ENCODE measurements around the gene EML6.
A peak's percentile ranks its signal among the peaks of the same experiment; 100 is the strongest.

Gene EML6

DNA sequence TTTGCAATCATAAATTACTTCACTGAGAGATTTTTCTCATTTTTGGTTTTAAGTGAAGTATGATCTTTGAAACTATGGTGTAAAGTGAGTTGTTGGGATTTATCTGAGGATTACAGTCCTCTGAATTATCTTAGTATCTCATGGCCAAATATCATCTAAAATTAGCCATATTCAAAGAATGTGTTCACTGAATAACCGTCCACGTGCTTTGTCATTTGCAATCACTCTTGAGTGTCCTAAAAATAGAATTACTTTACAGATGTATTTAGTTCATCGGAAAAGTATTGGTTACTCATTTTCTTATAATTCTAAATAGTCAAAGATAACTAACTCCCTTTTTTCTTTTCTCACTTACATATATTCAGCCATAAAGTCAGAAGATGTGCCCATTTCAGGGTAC is 185.5 kb downstream of the EML6 start:
- peak in 1 of 2 experiments; percentile 25 for DNase-seq (ENCODE audit: low read depth in 2 of 2)

DNA sequence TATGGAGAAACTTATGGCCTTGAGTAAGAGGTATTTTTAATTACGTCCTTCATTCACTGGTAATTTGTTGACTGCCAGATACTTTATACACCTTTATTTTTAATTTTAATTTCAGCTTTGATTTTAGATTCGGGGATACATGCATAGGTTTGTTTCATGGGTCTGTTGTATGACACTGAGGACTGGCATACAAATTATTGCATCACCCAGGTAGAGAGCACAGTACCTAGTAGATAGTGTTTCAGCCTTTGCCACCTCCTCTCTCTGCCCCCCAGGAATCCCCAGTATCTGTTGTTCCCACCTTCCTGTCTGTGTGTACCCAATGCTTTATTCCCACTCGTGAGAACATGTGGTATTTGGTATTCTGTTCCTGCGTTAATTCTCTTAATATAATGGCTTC is 188.8 kb downstream of the EML6 start:
- DNase-seq (ENCODE audit: low read depth in 2 of 2): no peak

DNA sequence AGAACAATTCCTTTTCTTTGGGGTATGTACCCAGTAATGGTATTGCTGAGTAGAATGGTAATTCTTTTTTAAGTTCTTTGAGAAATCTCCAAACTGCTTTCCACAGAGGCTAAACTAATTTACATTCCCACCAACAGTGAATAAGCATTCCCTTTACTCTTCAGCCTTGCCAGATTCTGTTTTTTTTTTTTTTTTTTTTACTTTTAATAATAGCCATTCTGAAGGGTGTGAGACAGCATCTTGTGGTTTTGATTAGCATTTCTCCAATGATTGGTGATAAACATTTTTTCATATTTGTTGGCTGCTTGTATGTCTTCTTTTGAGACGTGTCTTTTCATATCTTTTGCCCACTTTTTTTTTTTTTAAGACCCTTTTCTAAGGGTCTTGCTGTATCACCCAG is 189.4 kb downstream of the EML6 start:
- DNase-seq (ENCODE audit: low read depth in 2 of 2): no peak

DNA sequence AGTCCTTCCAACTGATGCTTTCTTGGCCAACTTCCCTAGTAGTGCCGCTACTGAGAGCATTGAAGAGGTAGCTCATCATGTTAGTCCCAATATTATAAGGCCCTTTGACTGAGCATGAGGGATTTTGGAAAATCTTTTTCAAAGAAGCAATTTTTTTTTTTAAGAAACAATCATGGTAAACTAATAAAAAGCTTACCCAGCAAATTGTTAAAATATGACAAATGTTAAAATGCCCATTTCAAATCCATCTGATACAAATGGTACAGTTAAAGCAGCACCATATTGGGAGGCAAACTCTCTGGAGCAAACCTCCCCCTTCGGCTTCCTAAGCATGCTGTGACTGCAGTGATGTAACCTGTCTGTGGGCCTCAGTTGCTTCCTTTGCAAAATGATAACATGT is 191.2 kb downstream of the EML6 start:
- no peak for DNase-seq (ENCODE audit: low read depth in 2 of 2)

DNA sequence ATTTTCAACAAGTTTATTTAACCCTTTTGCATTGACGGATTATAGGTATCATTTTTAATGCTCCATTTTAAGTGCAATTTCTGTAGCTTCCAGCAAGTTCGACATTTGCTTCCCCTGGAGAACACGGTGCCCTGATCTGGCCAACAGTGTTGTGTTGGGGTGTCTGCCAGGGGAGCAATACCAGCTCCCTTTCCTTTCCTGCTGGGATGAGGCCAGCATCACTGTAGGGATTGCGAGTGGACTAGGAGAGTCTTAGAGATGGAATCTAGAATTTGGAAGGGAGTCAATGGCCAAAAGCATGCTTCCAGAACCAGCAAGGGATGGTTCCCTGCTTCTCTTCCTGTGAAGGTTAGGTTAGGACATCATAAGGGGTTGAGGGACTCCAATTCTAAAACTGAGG is 191.6 kb downstream of the EML6 start:
- DNase-seq (ENCODE audit: low read depth in 2 of 2): no peak

DNA sequence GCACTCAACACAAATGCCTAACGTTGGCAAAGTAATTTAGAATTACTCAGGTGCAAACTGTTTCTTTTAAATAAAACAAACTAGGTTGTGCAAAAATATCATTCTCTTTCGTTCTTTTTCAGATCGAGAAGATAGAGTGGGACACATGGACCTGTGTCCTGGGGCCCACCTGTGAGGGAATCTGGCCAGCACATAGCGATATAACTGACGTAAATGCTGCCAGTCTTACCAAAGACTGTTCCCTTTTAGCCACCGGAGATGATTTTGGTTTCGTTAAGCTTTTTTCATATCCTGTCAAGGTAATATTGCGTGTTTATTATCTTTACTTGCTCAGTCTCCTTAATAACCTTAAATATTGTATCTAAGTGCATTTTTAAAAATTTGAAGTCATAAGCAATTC is 193.2 kb downstream of the EML6 start:
- DNase-seq (ENCODE audit: low read depth in 2 of 2): no peak

DNA sequence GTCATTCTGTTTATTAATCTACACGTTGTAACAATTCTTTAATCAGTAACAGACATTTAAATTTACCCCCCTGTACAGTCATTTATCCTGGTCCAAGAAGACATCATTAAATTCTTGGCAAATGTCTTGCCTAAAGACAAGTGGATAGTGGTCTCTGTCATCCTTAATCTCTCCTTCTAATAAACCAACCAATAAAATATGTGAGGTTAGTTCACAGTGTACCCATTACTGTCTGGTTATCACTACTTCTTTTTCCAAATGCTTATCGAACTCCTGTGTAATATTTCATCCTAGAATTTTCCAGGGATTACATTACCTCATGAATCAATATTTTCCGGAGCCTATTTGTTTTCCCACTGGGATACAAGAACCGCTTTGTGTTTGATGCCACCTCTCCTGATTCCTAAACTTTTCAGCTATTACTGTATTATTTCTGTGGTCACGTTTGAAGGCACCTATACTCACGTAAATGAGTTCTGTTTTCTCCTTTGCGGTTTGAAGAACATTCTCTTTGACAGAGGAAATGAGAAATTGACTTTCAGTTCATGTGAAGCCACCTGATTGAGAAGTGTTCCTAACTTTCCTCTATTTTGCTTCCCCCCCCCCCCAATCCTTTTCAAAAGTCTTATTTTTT is 195.3 kb downstream of the EML6 start:
- no peak for DNase-seq (ENCODE audit: low read depth in 2 of 2)

DNA sequence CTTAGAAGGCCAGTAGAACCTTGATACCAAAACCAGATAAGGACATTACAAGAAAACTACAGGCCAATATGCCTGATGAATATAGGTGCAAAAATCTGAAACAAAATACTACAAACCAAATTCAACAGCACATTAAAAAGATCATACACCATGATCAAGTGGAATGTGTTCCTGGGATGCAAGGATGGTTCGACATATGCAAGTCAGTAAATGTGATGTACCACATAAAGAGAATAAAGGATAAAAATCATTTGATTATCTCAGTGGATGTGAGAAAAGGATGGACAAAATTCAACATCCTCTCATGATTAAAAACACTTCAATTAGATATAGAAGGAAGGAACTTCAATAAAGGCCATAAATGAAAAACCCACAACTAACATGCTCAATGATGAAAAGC is 197.2 kb downstream of the EML6 start:
- DNase-seq (ENCODE audit: low read depth in 2 of 2): no peak

DNA sequence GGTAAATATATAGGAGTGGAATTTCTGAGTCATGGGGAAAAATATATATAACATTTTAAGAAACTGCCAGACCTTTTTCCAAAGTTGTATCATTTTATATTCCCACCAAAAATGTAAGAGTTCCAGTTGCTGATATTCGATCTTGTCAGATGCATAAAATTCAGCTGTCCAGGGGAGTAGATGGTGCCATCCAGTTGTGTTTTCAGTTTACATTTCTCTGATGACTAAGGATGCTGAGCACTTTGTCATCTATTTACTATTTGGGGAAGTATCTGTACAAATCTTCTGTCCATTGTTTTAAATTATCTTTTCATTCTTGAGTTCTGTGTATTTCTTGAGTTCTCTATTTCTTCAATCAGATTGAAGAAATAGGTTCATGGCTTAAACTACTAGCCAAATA is 200.7 kb downstream of the EML6 start:
- no peak for DNase-seq (ENCODE audit: low read depth in 2 of 2)

DNA sequence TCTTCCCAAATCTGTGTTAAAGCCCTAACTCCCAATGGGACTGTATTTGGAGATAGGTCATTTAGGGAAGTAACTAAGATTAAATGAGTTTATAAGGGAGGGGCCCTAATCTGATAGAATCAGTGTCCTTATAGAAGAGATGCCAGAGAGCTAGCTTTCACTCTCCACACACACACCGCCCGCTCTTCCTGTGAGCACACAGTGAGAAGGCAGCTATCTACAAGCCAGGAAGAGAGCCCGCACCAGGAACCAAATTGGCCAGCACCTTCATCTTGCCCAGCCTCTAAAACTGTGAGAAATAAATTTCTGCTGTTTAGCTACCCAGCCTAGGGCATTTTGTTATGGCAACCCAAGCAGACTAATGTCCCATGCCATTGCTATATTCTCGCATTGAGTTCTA is 201.6 kb downstream of the EML6 start:
- DNase-seq (ENCODE audit: low read depth in 2 of 2): no peak

DNA sequence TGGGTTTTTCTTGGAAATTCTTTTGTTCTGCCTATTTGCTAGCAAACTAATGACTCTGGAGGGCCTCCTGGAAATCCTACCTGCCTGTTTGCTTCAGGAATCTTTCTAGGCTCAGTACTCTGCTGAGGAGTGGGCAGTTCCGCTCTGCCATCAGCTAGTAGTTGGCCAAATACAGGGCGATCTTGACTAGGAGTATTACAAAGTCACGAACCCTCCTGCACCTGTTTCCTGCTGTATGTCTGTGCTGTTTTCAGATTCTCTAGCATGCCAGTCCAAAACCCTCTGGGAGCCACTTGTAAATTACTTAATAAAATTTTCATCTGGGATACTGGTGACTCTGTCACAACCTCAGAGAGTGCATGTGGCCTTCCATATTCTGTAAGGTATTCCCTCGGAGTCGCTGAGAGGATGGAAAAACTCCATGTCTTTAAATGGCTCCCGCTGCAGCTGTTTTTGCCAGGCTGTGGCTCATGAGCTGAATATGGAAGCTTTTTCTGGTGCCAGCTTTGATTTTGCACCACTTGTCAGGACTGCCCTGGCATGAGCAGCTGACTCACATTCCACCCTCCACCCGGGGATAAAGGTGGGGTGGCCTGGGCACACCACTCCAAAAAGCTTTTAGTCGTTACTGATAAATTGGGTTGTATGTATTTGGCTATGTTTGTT is 203.8 kb downstream of the EML6 start:
- no peak for DNase-seq (ENCODE audit: low read depth in 2 of 2)

DNA sequence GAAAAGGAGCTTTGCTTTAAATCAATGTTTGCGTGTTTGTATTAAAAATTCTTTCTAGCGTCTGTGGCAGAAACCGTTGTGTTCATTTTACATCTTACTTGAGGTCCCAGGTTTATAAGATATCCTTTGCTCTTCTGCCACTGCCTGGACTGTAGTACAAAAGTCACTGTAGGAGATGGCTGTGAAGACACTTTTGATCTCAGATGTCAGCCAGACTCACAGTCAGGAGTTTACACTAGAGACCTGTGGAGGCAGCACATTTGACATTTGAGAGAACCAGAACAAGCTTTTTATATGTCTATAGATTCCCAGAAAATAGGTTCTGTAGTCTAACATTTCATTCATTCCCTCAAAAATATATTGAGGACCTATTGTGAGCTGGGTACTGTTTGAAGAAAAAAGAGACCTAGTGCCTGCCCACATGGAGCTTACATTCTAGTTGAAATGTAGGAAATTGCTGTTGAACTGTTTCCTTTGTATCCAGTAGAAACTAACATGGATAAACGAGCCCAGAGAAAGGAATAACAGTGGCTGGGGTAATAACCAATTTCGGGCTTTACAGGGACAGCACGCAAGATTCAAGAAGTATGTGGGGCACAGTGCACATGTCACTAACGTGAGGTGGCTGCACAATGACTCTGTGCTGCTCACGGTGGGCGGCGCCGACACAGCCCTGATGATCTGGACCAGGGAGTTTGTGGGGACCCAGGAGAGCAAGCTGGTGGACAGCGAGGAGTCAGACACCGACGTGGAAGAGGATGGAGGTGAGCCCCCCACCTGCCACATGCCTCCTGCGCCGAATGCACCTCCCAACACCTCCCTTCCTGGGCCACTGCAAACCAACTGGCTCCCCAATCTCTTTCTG is 204.5 kb downstream of the EML6 start:
- no peak for DNase-seq (ENCODE audit: low read depth in 2 of 2)

DNA sequence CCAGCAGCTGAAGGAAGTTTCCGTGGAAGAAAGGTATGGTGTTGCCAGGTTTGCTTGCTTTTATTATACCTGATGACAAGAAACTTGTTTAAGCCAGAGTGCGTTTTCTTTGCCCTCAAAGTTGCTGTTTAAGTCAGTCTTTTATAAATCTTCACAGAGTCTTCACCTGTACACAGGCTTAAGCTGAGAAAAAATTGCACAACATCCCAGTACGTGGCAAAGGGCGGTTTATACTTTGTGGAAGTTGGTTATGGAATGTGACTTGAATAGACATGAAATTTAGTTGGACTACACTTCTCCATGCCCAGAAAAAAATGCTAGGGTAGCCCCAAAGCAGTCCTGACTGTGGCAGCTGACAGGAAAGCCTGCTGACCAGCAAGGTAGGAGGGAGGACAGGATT is 205.3 kb downstream of the EML6 start:
- DNase-seq (ENCODE audit: low read depth in 2 of 2): no peak

DNA sequence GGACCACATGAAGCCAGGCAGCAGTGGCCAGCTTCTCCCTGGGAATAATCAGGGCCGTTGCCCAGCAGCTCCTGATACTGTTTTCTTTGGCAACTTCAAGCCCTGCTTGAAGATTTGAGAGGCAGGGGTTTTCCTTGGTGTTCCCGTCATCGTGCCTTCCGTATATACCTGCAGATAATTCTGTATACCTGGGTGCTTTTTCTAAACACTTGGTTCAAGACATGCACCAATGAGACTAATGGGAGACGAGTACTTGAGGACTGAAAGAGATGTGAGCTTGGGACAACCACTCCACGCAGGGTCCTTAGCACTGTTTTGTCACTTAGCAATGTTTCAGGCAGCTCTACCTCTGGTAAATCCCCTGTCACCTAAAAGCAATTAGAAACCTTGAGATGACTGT is 208.0 kb downstream of the EML6 start:
- no peak for DNase-seq (ENCODE audit: low read depth in 2 of 2)

DNA sequence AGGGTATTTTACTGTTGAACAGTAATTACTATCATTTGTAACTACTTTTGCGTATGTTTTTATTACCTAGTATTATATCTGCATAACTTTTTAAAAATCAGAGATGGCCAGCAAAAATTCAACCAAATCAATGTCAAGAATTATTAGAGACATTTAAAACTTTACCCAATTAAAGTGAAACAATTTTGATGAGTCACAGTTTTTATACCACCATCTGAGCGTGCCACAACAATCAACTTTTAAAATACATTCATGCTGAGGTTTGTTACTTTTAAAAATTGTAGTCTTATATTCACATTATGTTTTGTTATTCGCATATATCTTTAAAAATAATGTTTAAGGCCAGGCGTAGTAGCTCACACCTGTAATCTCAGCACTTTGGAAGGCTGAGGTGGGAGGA is 211.9 kb downstream of the EML6 start:
- DNase-seq (ENCODE audit: low read depth in 2 of 2): no peak

DNA sequence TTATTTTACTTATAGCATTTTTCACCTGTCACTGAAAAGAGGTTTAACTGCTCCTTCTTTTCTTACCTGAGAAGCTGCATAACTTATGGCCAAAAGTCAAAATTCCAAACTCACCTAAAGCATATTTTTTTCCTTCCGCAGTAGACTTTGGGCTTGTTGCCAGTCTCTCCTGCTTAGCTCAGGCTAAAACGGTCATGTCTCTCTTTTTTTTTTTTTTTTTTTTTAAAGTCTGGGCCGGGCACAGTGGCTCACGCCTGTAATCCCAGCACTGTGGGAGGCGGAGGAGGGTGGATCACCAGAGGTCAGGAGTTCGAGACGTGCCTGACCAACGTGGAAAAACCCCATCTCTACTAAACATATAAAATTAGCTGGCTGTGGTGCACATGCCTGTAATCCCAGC is 213.3 kb downstream of the EML6 start:
- DNase-seq (ENCODE audit: low read depth in 2 of 2): no peak

DNA sequence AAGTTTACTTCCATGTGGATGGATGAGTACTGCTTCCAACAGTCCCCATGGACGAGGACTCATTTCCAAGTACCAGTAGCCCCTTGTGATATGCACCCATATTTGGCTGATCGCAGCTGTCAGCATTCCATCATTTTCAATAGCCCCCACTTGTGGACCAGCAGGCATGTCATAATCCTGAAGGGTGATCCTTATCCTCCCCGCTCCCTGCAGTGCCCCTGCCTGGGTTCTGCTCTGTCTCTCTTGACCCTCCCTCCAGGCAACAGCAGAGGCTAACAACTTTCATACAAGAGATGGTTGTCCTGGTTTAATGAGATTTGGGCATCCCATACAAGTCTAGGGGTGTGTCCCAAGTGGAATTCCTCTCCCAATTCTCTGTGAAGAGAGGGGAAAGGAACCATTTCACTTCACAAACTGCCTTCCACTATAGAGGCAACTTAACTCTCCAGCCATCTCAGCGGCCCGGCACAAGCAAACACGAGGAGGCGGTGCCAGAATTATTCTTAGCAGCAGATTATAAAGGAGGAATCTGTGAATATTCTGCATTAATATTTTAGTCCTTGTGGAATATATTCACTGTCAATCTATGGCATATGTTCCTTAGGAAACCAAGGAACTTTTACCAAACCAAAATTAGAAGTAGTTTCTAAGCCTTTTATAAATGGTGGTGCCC is 216.1 kb downstream of the EML6 start:
- DNase-seq (ENCODE audit: low read depth in 2 of 2): no peak

DNA sequence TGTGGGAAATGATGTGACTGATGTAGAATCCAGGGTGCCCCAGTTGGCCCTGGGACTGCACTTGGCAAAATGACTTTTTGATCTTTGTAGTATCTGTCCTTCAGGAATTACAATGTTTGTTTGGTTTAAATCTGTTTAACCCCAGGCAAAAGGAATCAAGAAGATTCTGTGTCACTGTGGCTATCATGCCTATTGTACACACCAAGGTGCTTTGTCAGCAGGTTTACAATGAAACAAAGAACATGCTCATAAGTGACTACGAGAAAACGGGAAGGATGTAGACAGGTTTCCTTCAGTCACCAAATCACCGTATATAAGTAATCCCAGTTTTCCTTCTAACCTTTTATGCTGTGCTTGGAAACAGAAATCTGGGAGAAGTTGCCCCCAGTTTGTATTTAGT is 217.3 kb downstream of the EML6 start:
- DNase-seq (ENCODE audit: low read depth in 2 of 2): no peak

DNA sequence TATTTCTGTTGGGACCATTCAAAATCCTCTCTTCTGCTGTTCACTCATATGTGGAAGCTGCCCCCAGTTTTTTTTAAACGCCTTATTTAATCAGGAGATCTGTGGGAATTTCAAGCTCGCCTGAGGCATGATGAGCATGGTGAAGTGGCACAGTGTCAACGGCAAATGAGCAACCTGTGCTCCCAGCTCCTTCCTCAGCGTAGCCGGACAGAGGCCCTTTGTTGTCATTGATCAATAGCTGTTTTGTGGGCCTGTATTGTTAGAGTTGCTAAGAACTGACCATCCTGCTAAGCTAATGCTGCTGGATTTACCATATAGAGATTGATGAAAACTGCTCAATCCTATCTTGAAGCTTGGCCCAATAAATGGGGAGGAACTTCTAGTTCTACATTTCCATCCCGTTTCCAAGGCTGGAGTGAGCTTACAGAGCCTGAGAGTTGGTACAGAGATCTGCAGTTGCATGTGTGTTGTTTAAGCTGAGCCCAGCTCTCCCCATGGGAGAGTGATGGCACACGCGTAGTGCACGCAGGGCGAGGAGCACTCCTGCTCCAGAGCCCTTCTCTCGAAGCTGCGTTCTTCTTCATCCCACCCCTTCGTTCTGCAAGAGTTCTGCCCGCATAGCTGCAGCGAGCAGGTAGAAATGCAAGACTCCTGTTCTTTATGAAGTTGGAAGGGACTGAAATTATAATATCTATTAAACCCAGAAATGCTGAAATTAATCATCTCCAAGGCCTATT is 218.0 kb downstream of the EML6 start:
- no peak for DNase-seq (ENCODE audit: low read depth in 2 of 2)

DNA sequence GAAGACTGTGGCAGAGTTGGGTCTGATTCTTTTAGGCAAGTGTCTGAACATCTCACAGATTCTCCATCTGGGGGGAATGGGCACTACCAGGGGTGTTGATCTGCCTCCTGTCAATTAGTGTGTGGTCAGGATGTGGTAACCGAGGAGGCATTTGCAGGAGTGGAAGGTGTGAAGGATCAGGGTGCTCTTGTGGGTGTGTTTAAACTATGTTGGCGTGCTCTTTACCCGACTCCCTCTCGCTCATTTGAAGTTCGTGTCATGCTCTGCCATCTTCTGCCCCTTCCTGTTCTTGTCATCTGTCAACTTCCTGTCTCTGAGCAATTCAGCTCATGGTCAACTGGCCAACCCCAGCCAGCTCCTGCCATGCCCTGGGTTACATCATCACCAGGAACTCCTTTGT is 218.9 kb downstream of the EML6 start:
- DNase-seq (ENCODE audit: low read depth in 2 of 2): no peak

DNA sequence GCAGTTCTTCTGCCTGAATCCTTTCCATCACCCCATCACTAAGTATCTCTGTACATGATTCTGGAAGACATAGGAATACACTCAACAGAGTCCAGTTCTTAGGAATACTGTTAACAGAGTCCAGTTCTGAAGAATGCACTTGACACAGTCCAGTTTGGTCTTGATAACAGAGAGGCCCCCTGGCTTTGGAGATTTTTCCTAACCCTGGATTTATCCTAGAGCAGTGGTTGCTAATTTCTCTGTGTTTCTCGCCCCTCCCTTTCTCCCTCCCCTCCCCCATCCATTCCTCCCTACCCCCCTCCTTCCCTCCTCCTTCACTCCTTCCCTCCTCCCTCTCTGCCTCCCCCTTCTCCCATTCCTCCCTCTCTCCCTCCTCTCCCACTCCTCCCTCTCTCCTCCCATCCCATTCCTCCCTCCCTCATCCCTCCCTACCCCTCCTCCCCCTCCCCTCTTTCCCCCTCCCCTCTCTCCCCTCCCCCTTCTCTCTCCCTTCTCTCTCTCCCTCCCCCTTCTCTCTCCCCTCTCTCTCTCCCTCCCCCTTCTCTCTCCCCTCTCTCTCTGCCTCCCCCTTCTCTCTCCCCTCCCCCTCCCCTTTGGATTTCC is 221.4 kb downstream of the EML6 start:
- no peak for DNase-seq (ENCODE audit: low read depth in 2 of 2)
